ENCODE data around the gene PAGE2. TPM values are rescaled to one million over a fixed set of nuclear protein-coding genes. Genes with fewer than 3 reads are reported as not detected.

Gene PAGE2
- total RNA-seq, 1 experiment from 2014 or later, result not detected

DNA sequence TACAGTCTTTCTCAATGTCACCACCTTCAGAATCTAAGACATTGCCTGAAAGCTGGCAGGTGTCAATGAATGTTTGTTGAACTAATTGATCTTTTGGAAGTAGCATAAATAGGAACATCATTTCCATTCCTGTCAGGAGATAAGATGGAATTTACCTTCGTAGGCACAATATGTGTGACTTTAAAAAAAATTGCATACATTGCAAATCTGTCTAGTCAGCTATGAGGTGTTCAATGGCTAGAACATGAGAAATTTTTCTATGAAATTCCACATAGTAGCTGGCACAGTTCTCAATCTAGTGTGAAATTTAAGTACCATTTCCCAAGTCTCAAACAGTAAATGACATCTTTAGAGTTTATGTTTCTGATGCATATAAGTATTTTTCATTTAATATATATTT, 10.3 kb downstream of the PAGE2 start:
- Histone ChIP-seq H3K4me3 (ENCODE audit: low read length) (no peak overlapping the region), H3K9me2 (replicated peaks; ENCODE audit: low read length) (no peaks in the 10 kb centered on the region), H3K4me1 (ENCODE audit: insufficient read depth, low read length) (no peaks in the 10 kb centered on the region), H3K27me3 (ENCODE audit: low read length) (peaks cover 17% of the 10 kb centered on the region; the same call in 1 of the 2 replicates), H3K79me2 (ENCODE audit: low read length) (no peaks in the 10 kb centered on the region), H3K36me3 (ENCODE audit: low read depth, low read length) (no peaks in the 10 kb centered on the region), H4K20me1 (ENCODE audit: low read length) (no peaks in the 10 kb centered on the region), H3K9ac (ENCODE audit: low read length) (no peak overlapping the region), H3F3A (ENCODE audit: low read length, unreplicated experiment) (no peaks in the 10 kb centered on the region), H3K4me2 (ENCODE audit: low read length) (no peak overlapping the region), H2AFZ (ENCODE audit: low read length) (no peak overlapping the region), H3K27ac (ENCODE audit: low read length) (no peak overlapping the region), H3K9me3 (ENCODE audit: low read length) (no peaks in the 10 kb centered on the region)
- no peak for DNase-seq
- BruUV-seq (replicated peaks), result no TSS peak
- POLR2A ChIA-PET (ENCODE audit: unreplicated experiment), result no interaction called here
- ATAC-seq, result no peak
- CTCF ChIA-PET, result no interaction called here
- no peak for TF ChIP-seq EZH2phosphoT487 (IDR thresholded peaks at IDR 0.05; ENCODE audit: borderline replicate concordance, low read length)
- TF ChIP-seq CTCF (conservative IDR thresholded peaks at IDR 0.05; ENCODE audit: low read depth, low read length), result no peak
- TF ChIP-seq EZH2 (IDR thresholded peaks at IDR 0.05; ENCODE audit: low read length, unreplicated experiment), result no peak
- intact Hi-C loops (cut with micrococcal nuclease), result no loop called here

DNA sequence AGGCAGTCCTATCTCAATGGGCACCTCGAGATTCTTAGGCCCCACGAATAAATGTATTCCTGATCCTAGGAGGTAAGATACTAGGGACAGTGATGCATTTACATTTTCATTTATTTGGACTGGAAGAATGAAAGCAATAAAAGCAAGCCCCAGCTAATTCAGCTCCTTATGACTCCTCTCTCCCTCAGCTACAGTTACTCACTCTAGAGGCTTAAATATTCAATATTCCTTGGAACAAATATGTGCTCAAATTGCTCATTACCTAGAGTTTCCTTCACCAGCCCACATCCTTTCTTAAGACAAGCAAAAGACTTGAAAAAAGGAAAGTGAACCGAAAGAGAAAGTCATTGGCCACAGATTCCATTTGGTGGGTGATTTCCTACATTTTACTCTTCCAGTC, 13.9 kb downstream of the PAGE2 start:
- Histone ChIP-seq H3K4me2 (ENCODE audit: low read length) (no peak overlapping the region), H3K27ac (ENCODE audit: low read length) (no peak overlapping the region), H3F3A (ENCODE audit: low read length, unreplicated experiment) (no peaks in the 10 kb centered on the region), H3K9ac (ENCODE audit: low read length) (no peak overlapping the region), H3K4me1 (ENCODE audit: insufficient read depth, low read length) (no peaks in the 10 kb centered on the region), H3K4me3 (ENCODE audit: low read length) (no peak overlapping the region), H3K27me3 (ENCODE audit: low read length) (peaks cover 17% of the 10 kb centered on the region; the same call in 1 of the 2 replicates), H4K20me1 (ENCODE audit: low read length) (no peaks in the 10 kb centered on the region), H2AFZ (ENCODE audit: low read length) (no peak overlapping the region), H3K9me3 (ENCODE audit: low read length) (no peaks in the 10 kb centered on the region), H3K79me2 (ENCODE audit: low read length) (no peaks in the 10 kb centered on the region), H3K36me3 (ENCODE audit: low read depth, low read length) (no peaks in the 10 kb centered on the region), H3K9me2 (replicated peaks; ENCODE audit: low read length) (no peaks in the 10 kb centered on the region)
- intact Hi-C loops (cut with micrococcal nuclease), result no loop called here
- BruUV-seq (replicated peaks), result no TSS peak
- ChIA-PET POLR2A (ENCODE audit: unreplicated experiment) (no interaction called here), CTCF (no interaction called here)
- no peak for TF ChIP-seq EZH2phosphoT487 (IDR thresholded peaks at IDR 0.05; ENCODE audit: borderline replicate concordance, low read length)
- no peak for TF ChIP-seq CTCF (conservative IDR thresholded peaks at IDR 0.05; ENCODE audit: low read depth, low read length)
- TF ChIP-seq EZH2 (IDR thresholded peaks at IDR 0.05; ENCODE audit: low read length, unreplicated experiment), result no peak
- DNase-seq (no peak), ATAC-seq (no peak)

DNA sequence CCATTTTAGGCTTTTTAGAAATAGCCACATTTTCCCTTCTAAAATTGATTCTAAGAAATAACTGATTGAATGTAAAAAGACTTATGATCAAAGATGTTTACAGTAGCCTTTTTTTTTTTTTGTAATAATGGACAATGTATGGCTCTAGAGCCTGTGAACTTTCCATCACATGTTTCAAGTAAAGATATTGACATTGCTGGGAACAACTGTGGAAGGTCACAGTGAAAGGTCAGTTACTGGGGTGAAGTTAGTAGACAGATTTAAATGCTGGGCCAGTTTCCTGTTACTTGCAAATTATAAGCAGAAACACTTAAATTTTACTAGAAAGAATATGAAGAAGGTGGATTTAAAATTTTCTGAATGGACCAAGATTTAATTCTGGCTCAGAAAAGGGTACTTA, 18.4 kb downstream of the PAGE2 start:
- Histone ChIP-seq H3K79me2 (ENCODE audit: low read length) (no peaks in the 10 kb centered on the region), H4K20me1 (ENCODE audit: low read length) (no peaks in the 10 kb centered on the region), H3K36me3 (ENCODE audit: low read depth, low read length) (no peaks in the 10 kb centered on the region), H3F3A (ENCODE audit: low read length, unreplicated experiment) (no peaks in the 10 kb centered on the region), H3K9me3 (ENCODE audit: low read length) (no peaks in the 10 kb centered on the region), H3K27ac (ENCODE audit: low read length) (no peak overlapping the region), H2AFZ (ENCODE audit: low read length) (no peak overlapping the region), H3K27me3 (ENCODE audit: low read length) (no peaks in the 10 kb centered on the region), H3K4me3 (ENCODE audit: low read length) (no peak overlapping the region), H3K4me2 (ENCODE audit: low read length) (no peak overlapping the region), H3K9me2 (replicated peaks; ENCODE audit: low read length) (no peaks in the 10 kb centered on the region), H3K9ac (ENCODE audit: low read length) (no peak overlapping the region), H3K4me1 (ENCODE audit: insufficient read depth, low read length) (no peaks in the 10 kb centered on the region)
- no peak for TF ChIP-seq EZH2phosphoT487 (IDR thresholded peaks at IDR 0.05; ENCODE audit: borderline replicate concordance, low read length)
- no peak for TF ChIP-seq CTCF (conservative IDR thresholded peaks at IDR 0.05; ENCODE audit: low read depth, low read length)
- TF ChIP-seq EZH2 (IDR thresholded peaks at IDR 0.05; ENCODE audit: low read length, unreplicated experiment), result no peak
- BruUV-seq (replicated peaks), result no TSS peak
- ChIA-PET POLR2A (ENCODE audit: unreplicated experiment) (no interaction called here), CTCF (no interaction called here)
- ATAC-seq (no peak), DNase-seq (no peak)
- intact Hi-C loops (cut with micrococcal nuclease), result no loop called here
